ENCODE results near the gene HSBP1L1. TPM values are rescaled to one million over a fixed set of nuclear protein-coding genes. Genes with fewer than 3 reads are reported as not detected.

The HSBP1L1 gene
- total RNA-seq (10 to 100 TPM in 6 of 7 donors, 1 to 10 TPM in 1; 7.6 to 26.2 (median 12.3) TPM), polyA plus RNA-seq (10 to 100 TPM; 11.4 to 15.9 TPM)
- long read RNA-seq, donor 1, partial matches to known transcripts, result 0 of 4 reads
- long read RNA-seq, donor 1, other reads (novel, unspliced or antisense), result 0 of 4 reads
- long read RNA-seq, donor 2, transcript HSBP1L1-204 (1 exons, 775 nt), result major isoform, 13 of 16 reads
- long read RNA-seq, donor 2, partial matches to known transcripts, result 0 of 16 reads
- long read RNA-seq, donor 2, other reads (novel, unspliced or antisense), result 0 of 16 reads
- long read RNA-seq, donor 3, transcript HSBP1L1-201 (4 exons, 771 nt), result major isoform, 6 of 9 reads
- long read RNA-seq, donor 3, partial matches to known transcripts, result 0 of 9 reads
- long read RNA-seq, donor 3, other reads (novel, unspliced or antisense), result 1 of 9 reads

GRCh38 chr18:79964330-79965118, at the start of gene HSBP1L1:
Gene HSBP1L1, plus strand, starts transcription at chr18:79964643. Its CDS starts 93 bp downstream, at chr18:79964736.
- H3K9me3 ChIP-seq, result no peaks in the 10 kb centered on the region
- peak within 1 kb of the TSS; percentile 77 for H3K4me3 ChIP-seq
- TF ChIP-seq POLR2A (IDR thresholded peaks at IDR 0.05), result no peak
- no peak for TF ChIP-seq EP300 (IDR thresholded peaks at IDR 0.05)
- TF ChIP-seq, protein P1, sequence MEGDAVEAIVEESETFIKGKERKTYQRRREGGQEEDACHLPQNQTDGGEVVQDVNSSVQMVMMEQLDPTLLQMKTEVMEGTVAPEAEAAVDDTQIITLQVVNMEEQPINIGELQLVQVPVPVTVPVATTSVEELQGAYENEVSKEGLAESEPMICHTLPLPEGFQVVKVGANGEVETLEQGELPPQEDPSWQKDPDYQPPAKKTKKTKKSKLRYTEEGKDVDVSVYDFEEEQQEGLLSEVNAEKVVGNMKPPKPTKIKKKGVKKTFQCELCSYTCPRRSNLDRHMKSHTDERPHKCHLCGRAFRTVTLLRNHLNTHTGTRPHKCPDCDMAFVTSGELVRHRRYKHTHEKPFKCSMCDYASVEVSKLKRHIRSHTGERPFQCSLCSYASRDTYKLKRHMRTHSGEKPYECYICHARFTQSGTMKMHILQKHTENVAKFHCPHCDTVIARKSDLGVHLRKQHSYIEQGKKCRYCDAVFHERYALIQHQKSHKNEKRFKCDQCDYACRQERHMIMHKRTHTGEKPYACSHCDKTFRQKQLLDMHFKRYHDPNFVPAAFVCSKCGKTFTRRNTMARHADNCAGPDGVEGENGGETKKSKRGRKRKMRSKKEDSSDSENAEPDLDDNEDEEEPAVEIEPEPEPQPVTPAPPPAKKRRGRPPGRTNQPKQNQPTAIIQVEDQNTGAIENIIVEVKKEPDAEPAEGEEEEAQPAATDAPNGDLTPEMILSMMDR (IDR thresholded peaks at IDR 0.05), result peak in 2 of 3 donors; percentile 39 to 65
- peak within 1 kb of the TSS; percentile 82 to 83 for H3K27ac ChIP-seq
- H3K36me3 ChIP-seq, result no peaks in the 10 kb centered on the region
- peak; percentile 58 to 76 (median 63) for DNase-seq
- peaks cover 4% of the 10 kb centered on the region for H3K4me1 ChIP-seq (ENCODE audit: insufficient read depth)
- 2 to 3% (median 2%) methylated on average over 4 to 73 of the region's 73 CpGs for WGBS, 3 donors
- no peaks in the 10 kb centered on the region for H3K27me3 ChIP-seq
- intact Hi-C loops (cut with DNase I), result no loop called here

DNA sequence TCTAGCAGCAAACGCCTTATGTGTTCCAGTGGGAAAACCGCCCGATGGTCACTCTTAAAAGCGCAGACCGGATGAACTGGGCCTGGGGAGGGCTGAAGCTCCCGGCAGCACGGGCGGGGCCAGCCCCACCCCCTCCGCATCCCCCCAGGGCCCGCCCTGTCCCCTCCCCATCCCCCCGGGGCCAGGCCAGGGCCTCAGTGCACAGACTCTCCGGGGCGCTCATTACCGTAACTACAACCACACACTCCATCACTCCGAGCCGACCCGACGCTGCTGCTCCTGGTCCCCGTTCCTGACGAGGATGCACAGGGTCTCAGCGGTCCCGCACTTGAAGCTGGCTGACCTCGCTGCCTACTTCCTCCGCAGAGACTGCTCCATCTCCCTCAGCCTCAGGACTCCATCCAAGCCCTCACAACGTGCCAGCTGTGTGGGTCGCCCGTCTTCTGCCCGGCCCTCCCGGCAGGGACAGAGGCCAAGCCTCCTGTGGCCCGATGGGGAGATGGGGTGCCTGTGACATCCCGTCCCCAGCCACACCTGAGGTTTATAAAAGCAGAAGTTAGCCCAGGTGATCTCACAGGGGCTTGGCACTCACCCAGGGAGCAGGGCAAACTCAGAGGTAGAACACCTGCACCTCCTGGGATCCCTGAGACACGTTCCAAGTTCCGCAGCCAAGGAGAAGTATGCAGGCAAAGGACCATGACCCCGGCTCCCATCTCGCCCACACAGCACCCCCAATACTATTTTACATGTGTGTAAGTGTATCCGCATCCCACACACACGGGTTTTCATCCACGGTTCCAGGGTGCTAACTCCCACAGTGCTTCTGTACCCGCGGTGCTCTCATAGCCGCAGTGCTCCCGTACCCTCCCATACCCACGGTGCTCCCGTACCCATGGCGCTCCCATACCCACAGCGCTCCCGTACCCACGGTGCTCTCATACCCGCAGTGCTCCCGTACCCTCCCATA, 49.0 kb upstream of the HSBP1L1 start:
- TF ChIP-seq, protein P1 (IDR thresholded peaks at IDR 0.05), result no peak
- TF ChIP-seq EP300 (IDR thresholded peaks at IDR 0.05), result no peak
- TF ChIP-seq POLR2A (IDR thresholded peaks at IDR 0.05), result no peak
- peak in 3 of 5 donors; percentile 11 to 28 (median 15) for DNase-seq
- 90 to 93% (median 91%) methylated on average over 48 to 50 of the region's 50 CpGs for WGBS, 3 donors
- H3K9me3 ChIP-seq, result no peaks in the 10 kb centered on the region
- no peak overlapping the region for H3K27ac ChIP-seq
- no peak overlapping the region for H3K4me3 ChIP-seq
- intact Hi-C loops (cut with DNase I), result no loop called here
- no peaks in the 10 kb centered on the region for H3K36me3 ChIP-seq
- H3K27me3 ChIP-seq, result no peaks in the 10 kb centered on the region
- no peaks in the 10 kb centered on the region for H3K4me1 ChIP-seq (ENCODE audit: insufficient read depth)

DNA sequence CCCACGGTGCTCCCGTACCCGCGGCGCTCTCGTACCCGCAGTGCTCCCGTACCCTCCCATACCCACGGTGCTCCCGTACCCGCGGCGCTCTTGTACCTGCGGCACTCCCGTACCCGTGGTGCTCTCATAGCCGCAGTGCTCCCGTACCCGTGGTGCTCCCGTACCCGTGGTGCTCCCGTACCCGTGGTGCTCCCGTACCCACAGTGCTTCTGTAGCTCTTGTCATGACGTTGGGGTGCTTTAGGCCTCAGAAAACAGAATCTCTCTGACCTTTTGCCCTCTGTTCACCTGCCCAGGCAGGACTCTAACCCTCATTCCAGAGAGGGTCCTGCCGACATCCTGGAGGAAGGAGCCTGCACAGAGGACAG, 48.3 kb upstream of the HSBP1L1 start:
- Histone ChIP-seq H3K27me3 (no peaks in the 10 kb centered on the region), H3K27ac (no peak overlapping the region), H3K4me3 (no peak overlapping the region), H3K36me3 (no peaks in the 10 kb centered on the region), H3K4me1 (ENCODE audit: insufficient read depth) (no peaks in the 10 kb centered on the region), H3K9me3 (no peaks in the 10 kb centered on the region)
- no peak for DNase-seq
- intact Hi-C loops (cut with DNase I), result no loop called here
- no peak for TF ChIP-seq POLR2A (IDR thresholded peaks at IDR 0.05)
- no peak for TF ChIP-seq EP300 (IDR thresholded peaks at IDR 0.05)
- TF ChIP-seq, protein P1 (IDR thresholded peaks at IDR 0.05), result no peak
- WGBS, 3 donors, result 71 to 88% (median 74%) methylated on average over 26 of the region's 26 CpGs
